ENCODE measurements around the gene HOXD3.

Gene HOXD3

GRCh38 chr2:176121190-176122051 is 35.7 kb upstream of the HOXD3 start:
- DNase-seq (ENCODE audit: low read depth in 2 of 2, low spot score in 1 of 2) = no peak

DNA sequence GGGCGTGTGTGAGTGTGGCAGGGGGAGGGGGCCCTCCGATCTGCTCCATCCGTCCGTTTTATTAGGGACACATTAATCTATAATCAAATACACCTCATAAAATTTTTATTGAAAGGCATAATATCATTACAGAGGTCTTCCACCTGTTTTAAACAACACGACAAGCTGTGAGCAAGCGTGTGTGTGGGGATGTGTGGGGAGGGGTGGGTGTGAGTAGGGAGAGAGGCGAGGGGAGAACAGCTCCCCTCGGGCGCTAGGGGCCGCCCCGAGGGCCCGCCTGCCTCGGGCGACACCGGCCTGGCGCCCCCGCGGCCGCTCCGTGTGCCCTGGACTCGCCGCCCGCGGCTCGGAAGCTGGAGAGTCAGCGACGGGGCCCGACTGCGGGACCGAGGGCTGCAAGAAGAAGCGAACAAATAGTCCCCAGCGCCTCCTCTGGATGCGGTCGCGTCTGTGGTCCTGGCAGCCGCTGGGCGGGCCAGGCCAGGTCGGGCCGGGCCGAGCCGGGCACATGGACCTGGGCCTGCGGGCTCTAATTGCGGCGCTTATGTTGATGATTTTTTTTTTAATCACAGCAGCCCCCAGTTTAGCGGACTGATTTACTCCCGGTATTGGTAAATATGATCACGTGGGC is 34.9 kb upstream of the HOXD3 start:
- no peak for DNase-seq (ENCODE audit: low read depth in 2 of 2, low spot score in 1 of 2)

GRCh38 chr2:176122683-176123410 is 34.3 kb upstream of the HOXD3 start, which contains the start of gene HOXD9:
Gene HOXD9 (plus strand): TSS chr2:176122719. CDS start chr2:176122769, 50 bp downstream.
- no peak for DNase-seq (ENCODE audit: low read depth in 2 of 2, low spot score in 1 of 2)

- DNase-seq (ENCODE audit: low read depth in 2 of 2, low spot score in 1 of 2) = no peak
Measured at GRCh38 chr2:176123411-176124109, 33.5 kb upstream of the HOXD3 start.

DNA sequence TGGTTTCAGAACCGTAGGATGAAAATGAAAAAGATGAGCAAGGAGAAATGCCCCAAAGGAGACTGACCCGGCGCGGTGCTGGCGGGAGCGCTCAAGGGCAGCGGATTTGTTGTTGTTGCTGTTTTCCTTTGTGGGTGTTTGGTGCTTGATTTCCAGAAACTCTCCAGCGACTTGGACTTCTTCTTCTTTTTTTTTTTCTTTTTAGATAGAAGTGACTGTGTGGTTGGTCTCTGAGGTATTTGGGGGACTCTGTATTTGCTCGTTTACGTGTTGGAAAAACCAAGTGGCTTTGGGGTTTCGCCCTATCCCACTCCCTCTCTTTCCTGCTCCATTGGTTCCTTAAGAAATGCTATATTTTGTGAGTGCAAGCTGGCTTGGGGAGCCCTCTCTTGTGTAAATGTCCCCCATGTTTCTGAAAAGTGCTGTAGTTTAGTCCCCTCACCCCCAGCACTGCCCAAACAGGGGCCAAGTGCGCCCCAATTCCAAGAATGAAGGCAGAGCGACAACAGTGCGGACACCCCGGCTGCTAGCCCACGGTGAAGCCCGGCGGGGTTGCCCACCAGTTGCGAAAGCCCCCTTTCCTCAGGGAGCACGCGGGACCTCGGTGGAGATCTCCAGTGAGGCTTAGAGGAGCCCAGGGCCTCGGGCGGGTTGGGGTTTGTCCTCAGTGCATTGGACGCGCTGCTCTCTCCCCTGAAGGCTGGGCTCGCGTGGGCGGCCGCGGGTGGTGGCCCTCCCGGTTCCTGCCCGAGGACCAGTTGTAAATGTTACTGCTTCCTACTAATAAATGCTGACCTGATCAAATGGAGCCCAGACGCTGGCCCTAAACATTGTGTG is 32.8 kb upstream of the HOXD3 start:
- no peak for DNase-seq (ENCODE audit: low read depth in 2 of 2, low spot score in 1 of 2)

DNA sequence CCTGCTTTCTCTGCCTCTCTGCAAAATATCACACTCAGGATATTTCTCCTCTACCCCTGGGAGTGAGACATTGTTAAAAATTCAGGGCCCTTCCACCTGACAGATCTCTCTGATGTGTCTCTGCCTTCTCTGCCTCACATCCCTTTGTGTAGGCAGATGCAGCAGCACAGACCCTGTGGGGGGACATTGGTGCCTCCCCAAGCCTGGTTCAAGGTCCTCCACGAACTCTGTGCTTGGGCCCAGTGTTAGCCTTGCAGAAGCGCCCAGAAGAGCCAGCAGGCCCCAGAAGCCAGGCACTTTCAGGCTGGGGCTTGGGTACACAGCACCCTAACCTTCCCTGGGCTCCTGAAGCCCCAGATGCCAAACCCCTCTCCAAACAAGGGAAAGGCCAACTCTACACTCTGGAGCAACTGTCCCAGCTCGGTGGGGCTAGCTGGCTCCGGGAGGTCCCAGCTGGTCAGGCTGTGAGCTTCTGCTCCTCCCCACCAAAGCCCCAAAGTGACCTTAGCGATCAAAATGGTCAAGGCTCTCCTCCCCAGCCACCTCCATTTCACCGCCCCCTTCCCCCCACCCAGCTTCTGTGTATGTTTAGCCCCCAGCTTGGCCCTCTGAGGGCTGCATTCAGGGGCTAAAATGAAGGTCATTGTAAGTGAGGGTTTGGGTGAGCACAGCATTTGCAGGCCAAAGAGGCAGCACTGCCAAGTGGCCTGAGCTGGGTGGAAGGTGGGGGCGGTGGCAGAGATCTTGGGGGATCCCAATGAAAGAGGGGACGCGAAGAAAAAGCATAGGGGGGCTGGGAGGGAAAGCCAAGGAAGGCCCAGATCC is 31.9 kb upstream of the HOXD3 start:
- no peak for DNase-seq (ENCODE audit: low read depth in 2 of 2, low spot score in 1 of 2)

- DNase-seq (ENCODE audit: low read depth in 2 of 2, low spot score in 1 of 2) = no peak
Measured at GRCh38 chr2:176125772-176126054, 31.4 kb upstream of the HOXD3 start.

- peak in 1 of 2 donors; percentile 69 for DNase-seq (ENCODE audit: low read depth in 2 of 2, low spot score in 1 of 2)
Measured at GRCh38 chr2:176126929-176127773, 30.0 kb upstream of the HOXD3 start.

- DNase-seq (ENCODE audit: low read depth in 2 of 2, low spot score in 1 of 2) = no peak
Measured at GRCh38 chr2:176127774-176128072, 29.4 kb upstream of the HOXD3 start.

DNA sequence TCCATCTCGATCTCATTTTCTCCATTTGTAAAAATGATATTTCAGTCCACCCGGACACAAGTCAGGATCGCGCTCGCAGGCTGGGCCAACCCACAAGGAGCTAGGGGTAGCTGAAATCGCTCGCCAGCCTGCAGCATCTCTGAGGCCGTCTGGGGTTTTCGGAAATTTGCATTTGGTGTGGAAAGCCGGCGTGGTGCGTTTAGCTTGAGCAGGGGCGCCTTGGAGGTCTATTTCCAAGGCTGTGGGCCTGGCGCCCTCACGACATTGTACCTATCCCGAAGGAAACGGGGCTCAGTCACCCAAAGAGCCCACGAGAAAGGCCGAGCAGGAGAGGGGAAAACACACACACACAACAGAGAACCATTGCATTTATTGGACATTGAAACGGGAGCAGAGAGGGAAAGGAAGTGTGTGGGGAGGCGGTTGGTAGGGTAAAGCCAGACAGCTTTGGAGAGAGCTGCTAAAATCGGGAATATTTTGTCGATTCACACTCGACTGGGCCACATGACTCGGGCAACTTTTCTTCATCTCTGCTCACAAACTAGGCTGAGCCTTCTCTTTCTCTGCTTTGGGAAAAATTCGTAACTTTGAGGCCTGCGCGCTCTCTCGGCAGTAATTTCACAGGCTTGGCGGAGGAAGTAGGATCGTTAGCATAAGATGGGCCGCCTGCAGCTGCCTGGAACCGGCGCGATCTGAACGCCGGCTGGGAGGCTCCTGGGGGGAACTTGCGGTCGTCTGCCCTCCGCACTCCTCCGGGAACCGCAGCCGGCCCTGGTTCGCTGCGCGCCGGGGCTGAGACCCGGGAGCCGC is 28.7 kb upstream of the HOXD3 start:
- DNase-seq (ENCODE audit: low read depth in 2 of 2, low spot score in 1 of 2) = no peak

- DNase-seq (ENCODE audit: low read depth in 2 of 2, low spot score in 1 of 2) = no peak
Measured at GRCh38 chr2:176128982-176129796, 27.9 kb upstream of the HOXD3 start, which contains the start of gene HOXD8. Gene HOXD8 (plus strand): TSS chr2:176129705. CDS start chr2:176130367, 662 bp downstream.

GRCh38 chr2:176129813-176130146 is 27.3 kb upstream of the HOXD3 start:
- DNase-seq (ENCODE audit: low read depth in 2 of 2, low spot score in 1 of 2) = no peak

DNA sequence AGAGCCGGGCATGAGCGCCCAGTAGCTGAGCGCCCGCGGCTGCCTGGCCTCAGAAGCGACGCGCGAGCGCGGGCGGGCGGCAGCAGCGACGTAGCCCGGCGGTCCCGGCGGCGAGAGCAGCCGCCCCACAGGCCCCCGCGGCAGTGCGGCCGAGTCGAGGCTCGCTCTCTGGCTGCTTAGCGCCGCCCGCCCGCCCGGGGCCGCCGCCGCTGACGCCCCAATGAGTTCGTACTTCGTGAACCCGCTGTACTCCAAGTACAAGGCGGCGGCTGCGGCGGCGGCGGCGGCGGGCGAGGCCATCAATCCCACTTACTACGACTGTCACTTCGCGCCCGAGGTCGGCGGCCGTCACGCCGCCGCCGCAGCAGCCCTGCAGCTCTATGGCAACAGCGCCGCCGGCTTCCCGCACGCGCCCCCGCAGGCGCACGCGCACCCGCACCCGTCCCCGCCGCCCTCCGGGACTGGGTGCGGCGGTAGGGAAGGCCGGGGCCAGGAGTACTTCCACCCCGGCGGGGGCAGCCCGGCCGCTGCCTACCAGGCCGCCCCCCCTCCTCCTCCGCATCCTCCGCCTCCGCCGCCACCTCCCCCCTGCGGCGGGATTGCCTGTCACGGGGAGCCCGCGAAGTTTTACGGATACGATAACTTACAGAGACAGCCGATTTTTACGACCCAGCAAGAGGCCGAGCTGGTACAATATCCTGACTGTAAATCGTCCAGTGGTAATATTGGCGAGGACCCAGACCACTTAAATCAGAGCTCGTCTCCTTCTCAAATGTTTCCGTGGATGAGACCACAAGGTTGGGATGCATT is 26.8 kb upstream of the HOXD3 start:
- DNase-seq (ENCODE audit: low read depth in 2 of 2, low spot score in 1 of 2) = no peak

DNA sequence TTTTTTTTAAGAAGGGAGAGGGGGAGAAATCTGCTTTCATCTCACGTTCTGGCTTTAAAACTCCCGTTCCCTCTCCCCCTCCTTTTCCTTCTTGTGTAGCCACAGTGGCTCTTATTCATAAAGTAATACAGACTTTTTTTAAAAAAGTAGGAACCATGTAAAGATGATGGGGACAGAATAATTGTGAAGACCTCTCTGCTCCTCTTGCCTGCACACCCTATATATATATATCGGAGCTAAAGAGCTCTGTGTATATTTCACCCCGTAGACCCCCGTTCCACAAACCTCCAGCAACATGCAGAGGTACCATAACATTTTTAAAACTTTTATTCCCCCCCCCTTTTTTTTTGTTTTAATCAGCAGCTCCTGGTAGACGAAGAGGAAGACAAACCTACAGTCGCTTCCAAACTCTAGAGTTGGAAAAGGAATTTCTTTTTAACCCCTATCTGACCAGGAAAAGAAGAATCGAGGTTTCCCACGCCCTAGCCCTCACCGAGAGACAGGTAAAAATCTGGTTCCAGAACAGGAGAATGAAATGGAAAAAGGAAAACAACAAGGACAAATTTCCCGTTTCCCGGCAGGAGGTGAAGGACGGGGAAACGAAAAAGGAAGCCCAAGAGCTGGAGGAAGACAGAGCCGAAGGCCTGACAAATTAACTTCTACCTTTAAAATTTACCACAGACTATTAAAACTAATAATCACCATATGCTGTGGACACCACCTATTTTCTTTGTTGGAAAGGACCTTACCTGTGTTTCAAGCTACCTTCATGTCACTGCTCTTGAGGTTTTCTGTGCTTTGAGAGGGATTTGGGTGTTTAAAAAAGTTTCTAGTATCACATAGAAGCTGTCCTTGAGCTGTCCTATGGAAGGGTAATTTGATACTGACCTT is 25.9 kb upstream of the HOXD3 start:
- no peak for DNase-seq (ENCODE audit: low read depth in 2 of 2, low spot score in 1 of 2)

- no peak for DNase-seq (ENCODE audit: low read depth in 2 of 2, low spot score in 1 of 2)
Measured at GRCh38 chr2:176131848-176132158, 25.3 kb upstream of the HOXD3 start.

All from stimulated activated CD8-positive, alpha-beta memory T cell treated with anti-CD3 and anti-CD28 coated beads, Interleukin-4, amount 100 ng/mL, for 4 hours (primary cell).